PFSK-1 (cell line): ENCODE data around the gene KIF23.

ENCODE experiments used
- FOXP2 ChIP-seq: optimal IDR thresholded peaks from 2 replicates; pipeline ENCODE3; 2011; ENCODE audit warnings: borderline replicate concordance, control low read depth, inconsistent platforms; ENCODE audit not compliant: insufficient read depth; ENCODE audit errors: extremely low read length, extremely low read depth
- POLR2AphosphoS5 ChIP-seq: IDR thresholded peaks from 2 replicates; pipeline ENCODE4 v1.6.1; 2012; ENCODE audit warnings: low read depth, mild to moderate bottlenecking, control low read depth, low read length, moderate library complexity
- REST ChIP-seq, 2 experiments: IDR thresholded peaks; 2 replicates each; pipeline versions ENCODE4 v1.6.1 to v1.8.0; 2011 to 2012; ENCODE audit warnings: low read depth in 2 of 2, low read length in 2 of 2, control low read depth in 1 of 2, inconsistent platforms in 1 of 2, mild to moderate bottlenecking in 1 of 2, moderate library complexity in 1 of 2; ENCODE audit not compliant: insufficient read depth in 1 of 2
- SIN3A ChIP-seq: IDR thresholded peaks from 2 replicates; pipeline ENCODE4 v1.6.1; 2012; ENCODE audit warnings: mild to moderate bottlenecking, low read length, moderate library complexity, borderline replicate concordance; ENCODE audit not compliant: insufficient read depth
- TAF1 ChIP-seq: IDR thresholded peaks from 2 replicates; pipeline ENCODE4 v1.6.1; 2012; ENCODE audit warnings: low read length, control low read depth, borderline replicate concordance; ENCODE audit not compliant: insufficient read depth

Gene KIF23

DNA sequence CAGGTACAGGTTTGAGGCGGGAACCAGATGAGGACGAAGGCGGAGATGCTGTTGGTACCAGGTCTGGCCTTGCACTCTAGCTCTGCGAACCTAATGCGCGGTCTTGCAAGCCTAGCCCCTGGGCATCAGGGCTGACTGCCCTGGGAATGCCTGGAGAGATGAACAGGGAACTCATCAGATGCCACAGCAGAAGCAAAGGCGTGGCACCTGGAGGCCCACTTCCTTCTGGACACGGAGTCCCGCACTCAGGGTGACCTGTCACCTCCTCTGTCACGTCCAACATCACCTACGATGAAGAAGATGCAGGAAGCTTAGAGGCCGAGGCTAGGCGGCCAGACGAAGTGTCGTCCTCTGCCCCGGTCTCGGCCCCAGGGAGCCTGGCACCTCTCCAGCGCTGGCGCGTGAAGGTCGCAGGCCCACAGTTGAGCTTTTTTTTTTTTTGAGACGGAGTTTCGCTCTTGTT is 47.9 kb downstream of the KIF23 start:
- TF ChIP-seq POLR2AphosphoS5, result no peak
- no peak for TF ChIP-seq SIN3A
- TF ChIP-seq TAF1, result no peak
- no peak for TF ChIP-seq FOXP2
- no peak for TF ChIP-seq REST (IDR thresholded peaks at IDR 0.05; ENCODE audit: insufficient read depth in 1 of 2, low read depth in 2 of 2, low read length in 2 of 2)

GRCh38 chr15:69462493-69463181 is 48.5 kb downstream of the KIF23 start:
- TF ChIP-seq FOXP2 (no peak), SIN3A (0 out of 2 replicates have a peak, but pooled peaks have one; percentile 32), POLR2AphosphoS5 (peak; percentile 95), REST (IDR thresholded peaks at IDR 0.05; ENCODE audit: insufficient read depth in 1 of 2, low read depth in 2 of 2, low read length in 2 of 2) (0 out of 4 replicates have a peak, but pooled peaks of 1 of the 2 experiments have one; percentile 42), TAF1 (peak; percentile 88; the same call in 1 of the 2 replicates)

GRCh38 chr15:69463182-69463756 is 49.1 kb downstream of the KIF23 start:
- no peak for TF ChIP-seq SIN3A
- no peak for TF ChIP-seq TAF1
- TF ChIP-seq FOXP2, result no peak
- TF ChIP-seq POLR2AphosphoS5, result no peak
- no peak for TF ChIP-seq REST (IDR thresholded peaks at IDR 0.05; ENCODE audit: insufficient read depth in 1 of 2, low read depth in 2 of 2, low read length in 2 of 2)

DNA sequence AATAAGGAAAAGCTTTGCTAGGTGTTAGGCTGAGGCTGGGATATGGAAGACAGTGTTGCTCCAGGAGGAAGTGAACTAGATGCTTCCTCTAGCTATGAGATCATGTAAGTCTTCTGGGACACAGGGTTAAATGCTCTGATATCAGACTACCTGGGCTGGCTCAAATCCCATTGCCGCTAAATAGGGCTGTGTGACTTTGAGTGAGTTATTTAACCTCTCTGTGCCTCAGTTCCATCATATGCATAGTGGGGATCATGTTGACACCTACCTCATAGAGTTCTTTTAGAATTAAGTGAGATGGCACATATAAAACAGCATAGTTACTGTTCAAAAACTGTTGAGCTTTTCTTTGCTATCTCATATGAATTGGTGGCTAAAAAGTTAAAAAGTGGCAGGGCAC is 51.1 kb downstream of the KIF23 start:
- no peak for TF ChIP-seq REST (IDR thresholded peaks at IDR 0.05; ENCODE audit: insufficient read depth in 1 of 2, low read depth in 2 of 2, low read length in 2 of 2)
